Neural cell (in vitro differentiated cells): ENCODE data around the gene GCNT1. TPM values are rescaled to one million over a fixed set of nuclear protein-coding genes. Genes with fewer than 3 reads are reported as not detected.

Experiments used
- H2AFZ ChIP-seq: fragments of 200-600, 300-800 bp; sonication (generic), shearing (Covaris generic); 2 replicates; pipeline ENCODE4 v1.6.0; 2014; ENCODE audit warnings: low read depth, mild to moderate bottlenecking, antibody characterized with exemption, low read length, moderate library complexity
- H3F3A ChIP-seq: fragments of 200-600 bp; shearing (Covaris generic); 2 replicates; pipeline ENCODE4 v1.6.1; 2016; ENCODE audit warnings: mild to moderate bottlenecking, moderate library complexity, mixed read lengths, antibody characterized with exemption, low read length; ENCODE audit not compliant: insufficient read depth, poor library complexity, severe bottlenecking
- H3K27ac ChIP-seq: fragments of 200-600, 300-800 bp; sonication (generic), shearing (Covaris generic); 2 replicates; pipeline ENCODE4 v1.5.1; 2014; ENCODE audit warnings: mild to moderate bottlenecking, low read length, moderate library complexity
- H3K27me3 ChIP-seq: fragments of 300-800, 200-600 bp; sonication (generic), shearing (Covaris generic); 2 replicates; pipeline ENCODE4 v1.6.0; 2014; ENCODE audit warnings: mild to moderate bottlenecking, low read depth, low read length, moderate library complexity; ENCODE audit not compliant: insufficient read depth
- H3K36me3 ChIP-seq: fragments of 300-800, 200-600 bp; sonication (generic), shearing (Covaris generic); 2 replicates; pipeline ENCODE4 v1.5.1; 2014; ENCODE audit warnings: mild to moderate bottlenecking, antibody characterized with exemption, low read length, moderate library complexity; ENCODE audit not compliant: insufficient read depth
- H3K4me2 ChIP-seq: fragments of 300-800, 200-600 bp; sonication (generic), shearing (Covaris generic); 2 replicates; pipeline ENCODE4 v1.6.0; 2014; ENCODE audit warnings: mild to moderate bottlenecking, low read length
- H3K4me3 ChIP-seq: fragments of 300-800, 200-600 bp; sonication (generic), shearing (Covaris generic); 2 replicates; pipeline ENCODE4 v1.5.1; 2014; ENCODE audit warnings: mild to moderate bottlenecking, low read length, moderate library complexity
- H3K79me2 ChIP-seq: fragments of 200-600 bp; shearing (Covaris generic); replicated peaks from 2 replicates; pipeline ENCODE4 v1.6.0; 2014; ENCODE audit warnings: mild to moderate bottlenecking, low read length, moderate library complexity; ENCODE audit not compliant: insufficient read depth
- H3K9ac ChIP-seq: fragments of 300-800, 200-600 bp; sonication (generic), shearing (Covaris generic); 2 replicates; pipeline ENCODE4 v1.6.1; 2016; ENCODE audit warnings: mild to moderate bottlenecking, low read length, mixed read lengths
- H3K9me2 ChIP-seq: fragments of 200-600 bp; shearing (Covaris generic); 2 replicates; pipeline ENCODE4 v1.6.1; 2016; ENCODE audit warnings: mild to moderate bottlenecking, low read length, mixed read lengths; ENCODE audit not compliant: insufficient read depth
- H3K9me3 ChIP-seq: fragments of 200-600, 300-800 bp; sonication (generic), shearing (Covaris generic); 2 replicates; pipeline ENCODE4 v1.6.1; 2016; ENCODE audit warnings: mild to moderate bottlenecking, mixed run types, low read length, moderate library complexity, mixed read lengths
- H4K20me1 ChIP-seq: fragments of 200-600 bp; shearing (Covaris generic); 2 replicates; pipeline ENCODE4 v1.6.1; 2016; ENCODE audit warnings: mild to moderate bottlenecking, mixed run types; ENCODE audit not compliant: insufficient read depth
- CTCF ChIP-seq: fragments of 450-650 bp; IDR thresholded peaks from 2 replicates; pipeline ENCODE4 v1.5.1; 2014; ENCODE audit warnings: antibody characterized with exemption, mild to moderate bottlenecking, moderate library complexity; ENCODE audit not compliant: poor library complexity, severe bottlenecking
- EP300 ChIP-seq: fragments of 450-650 bp; conservative IDR thresholded peaks from 2 replicates; pipeline ENCODE4 v1.6.1; 2014; ENCODE audit warnings: antibody characterized with exemption, mild to moderate bottlenecking, moderate library complexity; ENCODE audit not compliant: poor library complexity, severe bottlenecking
- EZH2 ChIP-seq: fragments of 200-600, 300-800 bp; shearing (Covaris generic), sonication (generic); IDR thresholded peaks from 2 replicates; pipeline ENCODE4 v1.6.1; 2014; ENCODE audit warnings: antibody characterized with exemption, low read length, borderline replicate concordance, mild to moderate bottlenecking; ENCODE audit not compliant: insufficient read depth, poor library complexity, severe bottlenecking
- MXI1 ChIP-seq: fragments of 450-650 bp; conservative IDR thresholded peaks from 2 replicates; pipeline ENCODE4 v1.6.1; 2014; ENCODE audit warnings: antibody characterized with exemption, mild to moderate bottlenecking; ENCODE audit not compliant: poor library complexity, severe bottlenecking
- POLR2AphosphoS5 ChIP-seq: IDR thresholded peaks from 2 replicates; pipeline ENCODE4 v1.6.1; 2012
- RAD21 ChIP-seq: fragments of 450-650 bp; conservative IDR thresholded peaks from 2 replicates; pipeline ENCODE4 v1.6.1; 2014; ENCODE audit warnings: antibody characterized with exemption, mild to moderate bottlenecking, moderate library complexity
- REST ChIP-seq: IDR thresholded peaks from 2 replicates; pipeline ENCODE4 v1.6.1; 2012; ENCODE audit warnings: borderline replicate concordance
- SMC3 ChIP-seq: fragments of 450-650 bp; conservative IDR thresholded peaks from 2 replicates; pipeline ENCODE4 v1.6.1; 2014; ENCODE audit warnings: antibody characterized with exemption, mild to moderate bottlenecking, moderate library complexity; ENCODE audit not compliant: poor library complexity
- TAF1 ChIP-seq: IDR thresholded peaks from 2 replicates; pipeline ENCODE4 v1.6.1; 2012; ENCODE audit warnings: low read depth
- polyA plus RNA-seq: library from polyadenylated mRNA; depleted of rRNA; stranded (reverse); fragments of >200 nt; gene quantifications from 2 replicates; pipeline ENCODE4 v1.2.3, GENCODE V29; 2014

GCNT1 gene
- polyA plus RNA-seq, 1 donor from 2014 or later = 0.22 TPM

GRCh38 chr9:76521244-76521681, 62.3 kb downstream of the GCNT1 start:
- no peaks in the 10 kb centered on the region for H3K9me2 ChIP-seq
- H3K4me2 ChIP-seq = no peak overlapping the region
- no peak overlapping the region for H3K4me3 ChIP-seq
- H3K9me3 ChIP-seq = no peaks in the 10 kb centered on the region
- no peaks in the 10 kb centered on the region for H3F3A ChIP-seq
- TF ChIP-seq POLR2AphosphoS5 (no peak), CTCF (no peak), REST (no peak), TAF1 (no peak), RAD21 (no peak), MXI1 (no peak), EZH2 (no peak)
- H3K9ac ChIP-seq = no peak overlapping the region
- no peaks in the 10 kb centered on the region for H3K27me3 ChIP-seq
- H3K79me2 ChIP-seq = no peaks in the 10 kb centered on the region
- H4K20me1 ChIP-seq = no peaks in the 10 kb centered on the region
- H2AFZ ChIP-seq = no peak overlapping the region
- no peaks in the 10 kb centered on the region for H3K36me3 ChIP-seq
- H3K27ac ChIP-seq = no peak overlapping the region

GRCh38 chr9:76521906-76522305, 62.9 kb downstream of the GCNT1 start:
- Histone ChIP-seq H3K27me3 (no peaks in the 10 kb centered on the region), H4K20me1 (no peaks in the 10 kb centered on the region)

More at GRCh38 chr9:76521906-76522305, 62.9 kb downstream of the GCNT1 start:
- Histone ChIP-seq H3K27ac (no peak overlapping the region), H3K9me3 (no peaks in the 10 kb centered on the region), H3F3A (no peaks in the 10 kb centered on the region), H3K4me2 (no peak overlapping the region), H3K9me2 (no peaks in the 10 kb centered on the region), H2AFZ (no peak overlapping the region), H3K4me3 (no peak overlapping the region), H3K79me2 (no peaks in the 10 kb centered on the region), H3K9ac (no peak overlapping the region), H3K36me3 (no peaks in the 10 kb centered on the region)
- TF ChIP-seq EZH2 (no peak), EP300 (no peak), REST (no peak), RAD21 (no peak), SMC3 (no peak), POLR2AphosphoS5 (no peak), TAF1 (no peak), CTCF (no peak), MXI1 (no peak)
